ENCODE data around the gene CFAP74. TPM values are rescaled to one million over a fixed set of nuclear protein-coding genes. Genes with fewer than 3 reads are reported as not detected.

Gene CFAP74
- total RNA-seq, 1 experiment from 2014 or later = not detected

DNA sequence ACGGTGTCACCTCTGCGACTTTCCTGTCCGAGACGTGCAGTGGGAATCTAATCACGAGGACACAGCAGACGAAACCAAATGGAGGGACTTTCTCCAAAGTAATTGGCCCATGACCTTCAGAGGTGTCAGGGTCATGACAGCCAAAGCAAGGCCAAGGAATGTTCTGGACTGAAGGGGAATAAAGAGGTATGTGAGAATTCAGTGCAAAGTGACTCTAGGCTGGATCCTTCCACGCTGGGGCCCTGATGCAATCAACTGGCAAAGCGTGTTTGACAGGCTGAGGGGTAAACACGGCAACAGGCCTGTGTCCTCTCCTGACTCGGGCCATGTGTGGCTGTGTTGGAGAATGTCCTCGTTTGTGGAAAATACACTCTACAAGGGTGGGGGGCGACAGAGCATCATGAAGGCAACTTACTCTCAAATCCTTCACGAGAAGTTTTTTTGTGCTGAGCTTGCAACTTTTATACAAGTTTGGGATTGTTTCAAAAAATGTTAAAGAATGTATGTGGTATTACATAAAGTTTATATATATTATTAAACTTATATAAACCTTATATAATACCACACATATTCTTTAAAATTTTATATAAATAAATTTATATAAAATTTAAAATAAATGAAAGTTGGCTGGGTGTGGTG, 1.7 kb downstream of the CFAP74 start:
- no peaks in the 10 kb centered on the region for H3K36me3 Mint-ChIP-seq (ENCODE audit: insufficient read depth, unreplicated experiment)
- intact Hi-C loops (cut with micrococcal nuclease; ENCODE audit: unreplicated experiment) = loop anchor here (5.0 kb wide), 1 partner anchor 45 kb away; no protein-coding TSS in a partner anchor
- Histone ChIP-seq H3K4me1 (peaks cover 7% of the 10 kb centered on the region), H3K4me3 (ENCODE audit: low read depth, low read length) (no peak overlapping the region), H3K9me3 (no peaks in the 10 kb centered on the region), H3K27me3 (replicated peaks; ENCODE audit: control insufficient read depth, insufficient read depth, low read length) (no peaks in the 10 kb centered on the region), H3K36me3 (ENCODE audit: control insufficient read depth, insufficient read depth, low read length) (no peaks in the 10 kb centered on the region)
- H3K27ac Mint-ChIP-seq (ENCODE audit: unreplicated experiment) = peak overlapping the region; percentile 74
- ChIA-PET CTCF (interaction anchor here (0.6 to 1.6 kb wide), 3 partner anchors 42 to 45 kb away, joined by 3 to 12 read pairs (median 7); no protein-coding TSS in a partner anchor), POLR2A (no interaction called here)
- TF ChIP-seq, protein P1, sequence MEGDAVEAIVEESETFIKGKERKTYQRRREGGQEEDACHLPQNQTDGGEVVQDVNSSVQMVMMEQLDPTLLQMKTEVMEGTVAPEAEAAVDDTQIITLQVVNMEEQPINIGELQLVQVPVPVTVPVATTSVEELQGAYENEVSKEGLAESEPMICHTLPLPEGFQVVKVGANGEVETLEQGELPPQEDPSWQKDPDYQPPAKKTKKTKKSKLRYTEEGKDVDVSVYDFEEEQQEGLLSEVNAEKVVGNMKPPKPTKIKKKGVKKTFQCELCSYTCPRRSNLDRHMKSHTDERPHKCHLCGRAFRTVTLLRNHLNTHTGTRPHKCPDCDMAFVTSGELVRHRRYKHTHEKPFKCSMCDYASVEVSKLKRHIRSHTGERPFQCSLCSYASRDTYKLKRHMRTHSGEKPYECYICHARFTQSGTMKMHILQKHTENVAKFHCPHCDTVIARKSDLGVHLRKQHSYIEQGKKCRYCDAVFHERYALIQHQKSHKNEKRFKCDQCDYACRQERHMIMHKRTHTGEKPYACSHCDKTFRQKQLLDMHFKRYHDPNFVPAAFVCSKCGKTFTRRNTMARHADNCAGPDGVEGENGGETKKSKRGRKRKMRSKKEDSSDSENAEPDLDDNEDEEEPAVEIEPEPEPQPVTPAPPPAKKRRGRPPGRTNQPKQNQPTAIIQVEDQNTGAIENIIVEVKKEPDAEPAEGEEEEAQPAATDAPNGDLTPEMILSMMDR (IDR thresholded peaks at IDR 0.05; ENCODE audit: insufficient read depth in 1 of 2, low read depth in 1 of 2, low read length in 1 of 2, severe bottlenecking in 1 of 2, unreplicated experiment in 1 of 2) = no peak
- H3K27me3 Mint-ChIP-seq (ENCODE audit: insufficient read depth, unreplicated experiment) = no peaks in the 10 kb centered on the region
- H3K9me3 Mint-ChIP-seq (ENCODE audit: unreplicated experiment) = no peaks in the 10 kb centered on the region
- no TSS peak for BruUV-seq (replicated peaks)
- peak; percentile 80 to 86 for DNase-seq
- H3K4me3 Mint-ChIP-seq (ENCODE audit: unreplicated experiment) = no peak overlapping the region
- no peaks in the 10 kb centered on the region for H3K4me1 Mint-ChIP-seq (ENCODE audit: low read depth, unreplicated experiment)

- POLR2A ChIA-PET = no interaction called here
- Mint-ChIP-seq H3K27ac (ENCODE audit: unreplicated experiment) (peak overlapping the region; percentile 74), H3K4me1 (ENCODE audit: low read depth, unreplicated experiment) (no peaks in the 10 kb centered on the region), H3K36me3 (ENCODE audit: insufficient read depth, unreplicated experiment) (no peaks in the 10 kb centered on the region), H3K27me3 (ENCODE audit: insufficient read depth, unreplicated experiment) (no peaks in the 10 kb centered on the region), H3K9me3 (ENCODE audit: unreplicated experiment) (no peaks in the 10 kb centered on the region), H3K4me3 (ENCODE audit: unreplicated experiment) (no peak overlapping the region)
- peaks cover 7% of the 10 kb centered on the region for H3K4me1 ChIP-seq
- H3K9me3 ChIP-seq = no peaks in the 10 kb centered on the region
- H3K4me3 ChIP-seq (ENCODE audit: low read depth, low read length) = no peak overlapping the region
- no peak for DNase-seq
- TF ChIP-seq, protein P1 (IDR thresholded peaks at IDR 0.05; ENCODE audit: insufficient read depth in 1 of 2, low read depth in 1 of 2, low read length in 1 of 2, severe bottlenecking in 1 of 2, unreplicated experiment in 1 of 2) = no peak
- no peaks in the 10 kb centered on the region for H3K27me3 ChIP-seq (replicated peaks; ENCODE audit: control insufficient read depth, insufficient read depth, low read length)
- intact Hi-C loops (cut with micrococcal nuclease; ENCODE audit: unreplicated experiment) = loop anchor here (5.0 kb wide), 1 partner anchor 46 kb away; no protein-coding TSS in a partner anchor
- BruUV-seq (replicated peaks) = no TSS peak
- CTCF ChIA-PET = interaction anchor here (1.6 kb wide), 1 partner anchor 46 kb away, joined by 7 read pairs; no protein-coding TSS in a partner anchor
- H3K36me3 ChIP-seq (ENCODE audit: control insufficient read depth, insufficient read depth, low read length) = no peaks in the 10 kb centered on the region
Observed at GRCh38 chr1:2000850-2001249, 2.7 kb downstream of the CFAP74 start.

DNA sequence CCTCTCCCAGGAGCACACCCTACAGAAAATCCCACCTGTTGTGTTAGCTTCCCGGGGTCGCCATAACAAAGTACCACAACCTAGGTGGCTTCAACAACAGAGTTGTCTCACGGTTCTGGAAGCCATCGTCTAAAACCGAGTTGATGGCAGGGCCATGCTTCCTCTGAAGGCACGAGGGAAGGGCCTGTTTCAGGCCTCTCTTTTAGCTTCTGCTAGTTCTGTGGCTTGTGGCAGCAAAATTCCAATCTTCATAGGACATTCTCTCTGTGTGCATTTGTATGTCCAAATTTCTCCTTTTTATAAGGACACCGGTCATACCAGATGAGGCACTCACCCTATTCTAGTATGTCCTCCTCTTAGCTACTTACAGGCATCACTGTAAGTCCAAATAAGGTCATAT, 3.2 kb downstream of the CFAP74 start:
- H3K4me1 Mint-ChIP-seq (ENCODE audit: low read depth, unreplicated experiment) = no peaks in the 10 kb centered on the region
- Histone ChIP-seq H3K27me3 (replicated peaks; ENCODE audit: control insufficient read depth, insufficient read depth, low read length) (no peaks in the 10 kb centered on the region), H3K4me1 (peaks cover 7% of the 10 kb centered on the region), H3K9me3 (no peaks in the 10 kb centered on the region), H3K36me3 (ENCODE audit: control insufficient read depth, insufficient read depth, low read length) (no peaks in the 10 kb centered on the region), H3K4me3 (ENCODE audit: low read depth, low read length) (no peak overlapping the region)
- no peak for DNase-seq
- BruUV-seq (replicated peaks) = no TSS peak
- TF ChIP-seq, protein P1 (IDR thresholded peaks at IDR 0.05; ENCODE audit: insufficient read depth in 1 of 2, low read depth in 1 of 2, low read length in 1 of 2, severe bottlenecking in 1 of 2, unreplicated experiment in 1 of 2) = no peak
- H3K9me3 Mint-ChIP-seq (ENCODE audit: unreplicated experiment) = no peaks in the 10 kb centered on the region
- H3K27me3 Mint-ChIP-seq (ENCODE audit: insufficient read depth, unreplicated experiment) = no peaks in the 10 kb centered on the region
- intact Hi-C loops (cut with micrococcal nuclease; ENCODE audit: unreplicated experiment) = loop anchor here (5.0 kb wide), 1 partner anchor 47 kb away; no protein-coding TSS in a partner anchor
- CTCF ChIA-PET = no interaction called here
- H3K36me3 Mint-ChIP-seq (ENCODE audit: insufficient read depth, unreplicated experiment) = no peaks in the 10 kb centered on the region
- no peak overlapping the region for H3K4me3 Mint-ChIP-seq (ENCODE audit: unreplicated experiment)
- POLR2A ChIA-PET = no interaction called here
- H3K27ac Mint-ChIP-seq (ENCODE audit: unreplicated experiment) = peak overlapping the region; percentile 74

Measured in Caco-2 (cell line).